Midbrain (tissue), 1 donor: ENCODE results near the gene IL1R1.
A peak's percentile ranks its signal among the peaks of the same experiment; 100 is the strongest.

Experiments used
- DNase-seq: peaks from one replicate; lab custom pipeline; 2025; lab: John Stamatoyannopoulos, UW

IL1R1 gene

GRCh38 chr2:102176172-102176571, 33.6 kb downstream of the IL1R1 start:
- DNase-seq: no peak

- DNase-seq: no peak
Measured at GRCh38 chr2:102177814-102178478, 35.4 kb downstream of the IL1R1 start.

GRCh38 chr2:102179061-102179460, 36.5 kb downstream of the IL1R1 start:
- no peak for DNase-seq

DNA sequence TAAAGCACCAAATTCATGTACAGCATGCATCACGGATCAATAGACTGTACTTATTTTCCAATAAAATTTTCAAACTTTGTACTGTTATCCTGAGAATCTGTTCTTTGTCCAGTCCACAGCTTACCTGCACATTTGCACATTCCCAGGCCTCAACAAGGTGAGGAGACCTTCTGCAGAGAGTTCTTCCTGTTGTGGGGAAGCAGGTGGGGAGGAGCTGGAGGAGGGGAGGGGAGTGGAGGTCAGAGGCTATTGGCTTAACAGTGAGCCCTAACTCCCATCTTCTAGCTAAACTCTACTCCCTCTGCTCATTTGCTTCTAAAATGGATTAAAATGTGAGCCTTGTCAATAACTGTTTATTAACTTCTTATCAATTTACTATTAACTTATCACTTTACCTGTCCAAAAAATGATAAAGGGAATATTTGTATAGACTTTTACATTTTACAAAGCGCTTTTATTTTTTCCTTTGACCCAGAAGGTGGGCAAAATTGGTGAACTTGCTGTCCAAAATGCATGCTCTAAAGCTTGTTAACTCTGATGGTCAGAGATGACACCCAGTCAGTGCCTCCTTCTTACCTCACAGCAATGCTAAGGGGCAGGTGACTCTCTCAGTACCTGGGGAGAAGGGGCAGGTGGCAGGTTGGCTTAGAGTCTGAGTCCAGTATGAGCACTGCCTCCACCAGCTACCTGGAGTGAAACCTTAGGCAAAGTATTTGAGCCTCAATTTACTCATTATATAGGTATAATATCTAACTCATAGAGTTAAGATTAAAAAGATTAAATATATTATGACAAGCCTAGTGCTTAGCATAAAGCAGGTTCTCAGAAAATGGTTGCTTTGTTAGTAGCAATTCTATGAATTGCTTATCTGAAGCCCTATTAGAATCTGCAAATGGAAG, 37.5 kb downstream of the IL1R1 start:
- no peak for DNase-seq

DNA sequence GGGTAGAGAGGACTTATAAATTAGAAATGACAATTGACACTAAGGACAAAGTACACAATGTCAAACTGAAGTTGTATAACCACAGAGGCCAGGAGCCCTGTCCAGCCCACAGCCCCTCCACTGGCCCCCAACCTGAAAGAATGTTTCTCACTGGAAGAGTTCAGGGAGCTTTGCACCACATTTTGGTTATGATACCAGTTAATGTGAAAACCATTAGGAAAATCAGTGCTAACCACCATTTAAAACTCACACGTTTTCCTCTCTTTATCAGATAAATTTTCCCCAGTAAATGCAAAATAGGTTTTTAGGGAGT, 38.1 kb downstream of the IL1R1 start:
- no peak for DNase-seq

DNA sequence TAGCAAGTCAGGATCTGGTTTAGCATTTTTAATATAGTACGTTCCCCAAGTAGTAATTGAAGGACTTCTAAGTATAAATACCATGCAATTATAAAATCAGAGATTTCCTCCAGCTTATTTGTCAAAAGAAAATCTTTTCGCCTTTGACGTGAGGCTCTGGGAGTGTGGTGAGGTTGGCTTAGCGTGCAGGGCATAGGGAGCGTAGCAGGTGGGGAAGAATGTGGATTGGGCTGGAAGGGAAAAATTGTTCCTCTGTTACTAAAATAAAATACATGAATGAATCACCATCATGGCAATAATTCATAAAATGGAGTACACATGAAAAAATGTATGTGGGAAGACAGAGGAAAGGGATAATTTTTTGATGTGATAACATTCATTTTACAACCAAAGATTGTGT, 38.8 kb downstream of the IL1R1 start:
- no peak for DNase-seq

DNA sequence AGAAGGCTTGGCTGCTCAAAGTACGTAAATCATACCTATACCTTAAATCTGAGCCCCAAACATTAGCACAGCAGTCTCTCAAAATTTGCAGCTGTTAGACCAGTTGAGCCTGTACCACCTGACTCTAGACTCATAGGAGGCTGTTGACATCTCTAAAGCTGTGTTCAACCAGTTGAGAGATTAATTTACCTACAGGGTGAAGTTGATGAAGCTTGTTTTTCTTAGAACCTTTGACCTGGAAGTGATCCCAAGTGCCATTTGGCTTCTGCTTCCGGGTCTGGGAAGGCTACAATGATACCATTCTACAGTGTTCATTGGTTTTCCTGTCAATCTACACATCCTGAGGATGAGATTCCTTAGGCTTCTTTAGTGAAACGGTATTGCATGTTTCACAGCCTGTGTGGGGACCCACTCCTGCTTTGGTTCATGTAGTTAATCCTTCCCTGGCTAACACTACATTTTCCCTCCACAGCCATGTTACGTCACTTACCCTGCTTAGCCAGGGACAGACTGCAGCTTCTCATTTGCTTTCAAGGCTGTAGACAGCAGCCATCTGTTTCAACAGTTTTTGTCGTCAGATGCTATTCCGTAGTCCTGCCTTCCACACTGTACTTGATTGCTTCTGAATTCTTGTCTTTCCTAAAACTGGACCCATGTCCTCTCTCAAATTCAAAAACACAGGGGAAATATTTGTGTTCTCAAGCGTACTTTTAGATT, 39.5 kb downstream of the IL1R1 start:
- DNase-seq: no peak

DNA sequence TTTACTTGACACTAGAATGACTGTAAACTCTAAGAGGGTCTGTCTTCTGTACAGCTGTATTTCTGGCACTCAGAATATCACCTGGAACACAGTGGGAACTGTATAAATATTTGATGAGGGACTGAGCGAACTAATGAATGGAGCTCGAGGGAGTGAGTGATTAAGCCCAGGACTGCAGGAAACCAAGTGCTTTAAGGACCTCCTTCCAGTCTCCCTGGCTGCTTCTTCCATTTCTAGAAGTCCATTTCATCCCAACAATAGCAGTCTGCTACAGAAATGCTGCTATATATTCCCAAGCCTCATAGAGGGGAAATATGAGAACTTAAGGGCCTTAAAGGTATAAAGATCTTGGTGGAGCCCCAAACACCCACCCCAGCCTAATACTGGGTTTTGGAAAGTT, 41.5 kb downstream of the IL1R1 start:
- DNase-seq: no peak

GRCh38 chr2:102184568-102184967, 42.0 kb downstream of the IL1R1 start:
- no peak for DNase-seq

GRCh38 chr2:102185347-102185746, 42.8 kb downstream of the IL1R1 start:
- DNase-seq: no peak

GRCh38 chr2:102186791-102187495, 44.4 kb downstream of the IL1R1 start, which contains the start of gene IL1RL2:
Gene IL1RL2 (plus strand): TSS chr2:102187023. CDS start chr2:102187868, 845 bp downstream.
- DNase-seq: no peak

DNA sequence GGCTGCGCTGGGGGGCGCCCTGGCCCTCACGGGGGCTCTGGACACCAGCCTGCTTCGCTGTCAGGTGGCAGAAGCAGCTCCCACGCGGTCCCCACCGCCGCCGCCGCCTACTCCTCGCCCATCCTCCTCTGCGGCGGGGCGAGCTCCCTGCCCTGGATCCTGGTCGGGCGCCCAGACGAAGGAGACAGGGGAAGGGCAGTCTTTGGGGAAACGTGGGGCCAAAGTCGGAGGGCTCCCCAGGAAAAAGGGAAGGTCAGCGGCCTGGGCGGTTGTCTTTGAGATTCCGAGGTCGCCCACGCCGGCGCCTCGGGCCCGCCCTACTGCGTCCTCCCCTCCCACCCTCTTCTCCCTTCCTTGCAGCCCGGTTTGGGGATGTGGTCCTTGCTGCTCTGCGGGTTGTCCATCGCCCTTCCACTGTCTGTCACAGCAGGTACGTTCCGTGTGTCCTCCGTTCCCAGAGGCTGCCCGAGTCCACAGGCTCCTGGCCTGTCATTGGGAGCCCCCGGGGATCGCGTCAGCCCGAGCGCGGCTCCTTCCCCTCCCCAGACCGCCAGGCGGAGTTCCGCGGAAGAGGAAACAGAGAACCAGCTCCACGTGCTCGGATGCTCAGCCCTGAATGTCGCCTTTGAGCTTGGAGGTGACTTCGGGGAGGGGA, 45.1 kb downstream of the IL1R1 start:
- peak; percentile 12 for DNase-seq

- no peak for DNase-seq
Measured at GRCh38 chr2:102190430-102191107, 48.0 kb downstream of the IL1R1 start.

DNA sequence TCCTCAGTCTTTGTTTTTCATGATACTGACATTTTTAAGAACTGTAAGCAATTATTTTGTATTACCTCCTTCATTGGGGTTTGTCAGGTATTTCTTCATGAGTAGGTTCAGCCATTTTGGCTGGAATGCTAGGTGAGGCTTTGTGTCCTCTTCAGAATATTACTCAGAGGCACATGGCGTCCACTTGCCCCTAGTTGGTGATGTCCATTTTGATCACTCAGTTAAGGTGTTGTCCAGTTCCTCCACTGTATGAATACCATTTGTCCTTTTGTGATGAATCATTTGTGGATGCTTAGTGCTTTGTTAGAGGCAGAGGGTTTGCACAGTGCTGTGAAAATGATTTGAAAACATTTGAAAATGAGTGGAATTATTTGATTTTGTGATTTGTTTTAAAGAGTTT, 49.0 kb downstream of the IL1R1 start:
- DNase-seq: no peak

- DNase-seq: no peak
Measured at GRCh38 chr2:102193074-102193473, 50.5 kb downstream of the IL1R1 start.

GRCh38 chr2:102194609-102195268, 52.2 kb downstream of the IL1R1 start:
- no peak for DNase-seq

- DNase-seq: no peak
Measured at GRCh38 chr2:102197389-102198137, 55.0 kb downstream of the IL1R1 start.

DNA sequence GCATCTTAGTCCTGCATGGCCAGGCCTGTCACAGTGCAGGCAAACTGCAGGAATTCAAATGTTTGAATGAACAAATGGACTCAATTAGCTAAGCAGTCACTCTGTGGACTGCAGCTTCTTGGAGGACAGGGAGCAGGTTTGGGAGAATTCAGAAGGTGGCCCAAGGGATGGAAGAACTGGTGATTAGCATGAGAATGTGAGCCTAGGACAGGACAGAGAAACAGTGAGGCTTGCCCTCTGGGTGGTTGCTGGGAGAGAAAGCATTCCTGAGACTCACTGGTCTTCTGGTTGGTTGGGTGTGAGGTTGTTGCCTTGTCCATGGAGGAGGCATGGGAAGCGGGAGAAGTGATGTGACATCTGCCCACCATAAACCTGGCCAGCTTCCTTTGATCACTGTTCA, 58.0 kb downstream of the IL1R1 start:
- no peak for DNase-seq

GRCh38 chr2:102204638-102205037, 62.1 kb downstream of the IL1R1 start:
- DNase-seq: no peak
